ENCODE measurements around the gene HSDL1. TPM values are rescaled to one million over a fixed set of nuclear protein-coding genes. Genes with fewer than 3 reads are reported as not detected.

Gene HSDL1
- total RNA-seq, 1 experiment from 2014 or later = 35.8 TPM

GRCh38 chr16:84138824-84139627 is 6.0 kb downstream of the HSDL1 start (continued):
- no peak for TF ChIP-seq REST (IDR thresholded peaks at IDR 0.05; ENCODE audit: low read depth)
- no peak for TF ChIP-seq POLR2AphosphoS5 (IDR thresholded peaks at IDR 0.05; ENCODE audit: low read depth, low read length)
- TF ChIP-seq TCF7L2 (IDR thresholded peaks at IDR 0.05; ENCODE audit: borderline replicate concordance, extremely low read depth, insufficient read depth, insufficient read length) = peak; percentile 92
- TF ChIP-seq EZH2phosphoT487 (IDR thresholded peaks at IDR 0.05; ENCODE audit: borderline replicate concordance) = no peak

GRCh38 chr16:84138500-84138823 is 6.5 kb downstream of the HSDL1 start:
- Histone ChIP-seq H3K27me3 (ENCODE audit: insufficient read depth, low read length) (no peaks in the 10 kb centered on the region), H3K27ac (ENCODE audit: low read depth, low read length) (peak overlapping the region; percentile 10; the same call in 1 of the 2 replicates), H3K9me2 (ENCODE audit: insufficient read depth) (no peaks in the 10 kb centered on the region), H4K20me1 (ENCODE audit: insufficient read depth) (no peaks in the 10 kb centered on the region; the same call in 1 of the 2 replicates), H3K9ac (ENCODE audit: low read length) (peak overlapping the region; percentile 29), H3K79me2 (ENCODE audit: insufficient read depth, low read length) (peaks cover 62% of the 10 kb centered on the region), H3K4me2 (ENCODE audit: low read length) (peak overlapping the region; percentile 81), H3K36me3 (ENCODE audit: control insufficient read depth in 1 of 2, insufficient read depth in 2 of 2, low read length in 2 of 2) (no peaks in the 10 kb centered on the region), H2AFZ (ENCODE audit: low read depth, low read length, poor library complexity, severe bottlenecking) (no peak overlapping the region), H3K4me3 (replicated peaks in 1 of 2; ENCODE audit: low read depth in 1 of 2, low read length in 2 of 2) (peak overlapping the region in 1 of 2 experiments; percentile 38; a peak in 1 of 4 replicates), H3K4me1 (ENCODE audit: control insufficient read depth in 1 of 2, insufficient read depth in 2 of 2, low read length in 2 of 2) (peaks cover 23 to 35% of the 10 kb centered on the region in 2 experiments), H3K9me3 (ENCODE audit: control insufficient read depth in 1 of 2, insufficient read depth in 1 of 2, low read depth in 1 of 2, low read length in 2 of 2) (no peaks in the 10 kb centered on the region)
- intact Hi-C loops (cut with micrococcal nuclease) = no loop called here
- DNase-seq (ENCODE audit: low read depth, low spot score) (no peak), ATAC-seq (no peak)
- CTCF ChIA-PET = no interaction called here
- no TSS peak for BruUV-seq (replicated peaks)
- POLR2A ChIA-PET = no interaction called here
- RAD21 ChIA-PET (ENCODE audit: low non-redundant PET in 1 of 2, low total read pairs in 2 of 2, uncharacterized antibody in 2 of 2, unreplicated experiment in 2 of 2) = no interaction called here
- TF ChIP-seq ZFX (IDR thresholded peaks at IDR 0.05) (no peak), ATF3 (IDR thresholded peaks at IDR 0.05) (no peak), ELF1 (IDR thresholded peaks at IDR 0.05; ENCODE audit: borderline replicate concordance, low read depth) (no peak), POLR2AphosphoS5 (IDR thresholded peaks at IDR 0.05; ENCODE audit: low read depth, low read length) (no peak), FOSL1 (IDR thresholded peaks at IDR 0.05; ENCODE audit: low read depth) (no peak), CEBPB (IDR thresholded peaks at IDR 0.05; ENCODE audit: low read depth) (no peak), JUND (IDR thresholded peaks at IDR 0.05) (no peak), CBX3 (IDR thresholded peaks at IDR 0.05; ENCODE audit: low read depth) (no peak), REST (IDR thresholded peaks at IDR 0.05; ENCODE audit: low read depth) (no peak), ZNF274 (IDR thresholded peaks at IDR 0.05; ENCODE audit: low read depth, low read length) (no peak), EZH2phosphoT487 (IDR thresholded peaks at IDR 0.05; ENCODE audit: borderline replicate concordance) (no peak), EGR1 (IDR thresholded peaks at IDR 0.05; ENCODE audit: low read depth) (no peak), SRF (IDR thresholded peaks at IDR 0.05; ENCODE audit: low read depth) (no peak), EZH2 (IDR thresholded peaks at IDR 0.05) (no peak), SIN3A (IDR thresholded peaks at IDR 0.05; ENCODE audit: low read depth) (no peak)

All from HCT116 (cell line).